Uterus (tissue), 2 donors: Measurements from ENCODE around the gene TPRKB.

Source experiments
- CTCF ChIP-seq, 4 experiments: fragments of 200-600 bp in 2 of 4; fragments of 450-650 bp in 2 of 4; sonication (generic) in 2 of 4; IDR thresholded peaks; one replicate each; pipeline ENCODE4 v1.5.1; 2016 to 2019; ENCODE audit warnings: antibody characterized with exemption in 4 of 4, mild to moderate bottlenecking in 2 of 4, moderate library complexity in 1 of 4
- POLR2A ChIP-seq, 2 donors: fragments of 450-650 bp; IDR thresholded peaks; one replicate each; pipeline ENCODE4 v1.6.1; 2016; ENCODE audit warnings: antibody characterized with exemption in 2 of 2, mild to moderate bottlenecking in 1 of 2, moderate library complexity in 1 of 2

- TF ChIP-seq CTCF (IDR thresholded peaks at IDR 0.05) (no peak), POLR2A (IDR thresholded peaks at IDR 0.05) (no peak)
These were observed 9.7 kb upstream of the TPRKB start for GRCh38 chr2:73746877-73747208.
